Cerebellar cortex (tissue), 1 donor: ENCODE data around the gene C12orf75.
A peak's percentile ranks its signal among the peaks of the same experiment; 100 is the strongest.
"Not testable (repeated sequence)": the region's sequence is repeated elsewhere in the genome, so short reads cannot be mapped to it uniquely, and the experiment has no call there.

Experiments used
- DNase-seq: peaks from one replicate; pipeline ENCODE4 v3.0.0-alpha.2; 2015; ENCODE audit warnings: low spot score

C12orf75 gene

GRCh38 chr12:105310476-105311085 lies 19.9 kb upstream of the C12orf75 start:
- DNase-seq = not testable (repeated sequence)

GRCh38 chr12:105311936-105312335 lies 18.6 kb upstream of the C12orf75 start:
- not testable (repeated sequence) for DNase-seq

GRCh38 chr12:105313755-105314154 lies 16.7 kb upstream of the C12orf75 start:
- DNase-seq = not testable (repeated sequence)

- DNase-seq = no peak
These were observed 15.4 kb upstream of the C12orf75 start for GRCh38 chr12:105315130-105315529.

- DNase-seq = no peak
These were observed 14.8 kb upstream of the C12orf75 start for GRCh38 chr12:105315726-105316125.

- no peak for DNase-seq
These were observed 13.3 kb upstream of the C12orf75 start for GRCh38 chr12:105316931-105317852.

- no peak for DNase-seq
These were observed 12.4 kb upstream of the C12orf75 start for GRCh38 chr12:105317942-105318621.

GRCh38 chr12:105318651-105319483 lies 11.6 kb upstream of the C12orf75 start:
- DNase-seq = no peak

GRCh38 chr12:105319691-105320209 lies 10.7 kb upstream of the C12orf75 start:
- DNase-seq = peak; percentile 11

- DNase-seq = no peak
These were observed 9.4 kb upstream of the C12orf75 start for GRCh38 chr12:105321125-105321524.

GRCh38 chr12:105322070-105322469 lies 8.4 kb upstream of the C12orf75 start:
- no peak for DNase-seq

GRCh38 chr12:105324704-105325103 lies 5.8 kb upstream of the C12orf75 start:
- DNase-seq = no peak

- no peak for DNase-seq
These were observed 5.4 kb upstream of the C12orf75 start for GRCh38 chr12:105325117-105325516.

GRCh38 chr12:105329926-105330282 lies 587 bp upstream of the C12orf75 start:
- DNase-seq = no peak

- DNase-seq = peak; percentile 8
These were observed 677 bp downstream of the C12orf75 start for GRCh38 chr12:105330931-105331804.

GRCh38 chr12:105331805-105332251 lies 1.3 kb downstream of the C12orf75 start:
- peak; percentile 6 for DNase-seq

GRCh38 chr12:105332286-105332685 lies 1.8 kb downstream of the C12orf75 start:
- DNase-seq = not testable (repeated sequence)

- DNase-seq = no peak
These were observed 2.4 kb downstream of the C12orf75 start for GRCh38 chr12:105332925-105333324.

- no peak for DNase-seq
These were observed 3.5 kb downstream of the C12orf75 start for GRCh38 chr12:105334001-105334400.

- no peak for DNase-seq
These were observed 4.1 kb downstream of the C12orf75 start for GRCh38 chr12:105334582-105334981.
